ENCODE data around the gene MGMT. TPM values are rescaled to one million over a fixed set of nuclear protein-coding genes. Genes with fewer than 3 reads are reported as not detected.

MGMT gene
- 26.0 and 34.9 TPM in 2 replicates for total RNA-seq (ENCODE audit: low replicate concordance)

DNA sequence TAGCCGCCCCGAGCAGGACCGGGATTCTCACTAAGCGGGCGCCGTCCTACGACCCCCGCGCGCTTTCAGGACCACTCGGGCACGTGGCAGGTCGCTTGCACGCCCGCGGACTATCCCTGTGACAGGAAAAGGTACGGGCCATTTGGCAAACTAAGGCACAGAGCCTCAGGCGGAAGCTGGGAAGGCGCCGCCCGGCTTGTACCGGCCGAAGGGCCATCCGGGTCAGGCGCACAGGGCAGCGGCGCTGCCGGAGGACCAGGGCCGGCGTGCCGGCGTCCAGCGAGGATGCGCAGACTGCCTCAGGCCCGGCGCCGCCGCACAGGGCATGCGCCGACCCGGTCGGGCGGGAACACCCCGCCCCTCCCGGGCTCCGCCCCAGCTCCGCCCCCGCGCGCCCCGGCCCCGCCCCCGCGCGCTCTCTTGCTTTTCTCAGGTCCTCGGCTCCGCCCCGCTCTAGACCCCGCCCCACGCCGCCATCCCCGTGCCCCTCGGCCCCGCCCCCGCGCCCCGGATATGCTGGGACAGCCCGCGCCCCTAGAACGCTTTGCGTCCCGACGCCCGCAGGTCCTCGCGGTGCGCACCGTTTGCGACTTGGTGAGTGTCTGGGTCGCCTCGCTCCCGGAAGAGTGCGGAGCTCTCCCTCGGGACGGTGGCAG is at the start of gene MGMT:
TSS of gene MGMT (plus strand) at position 539 of the 656 bp plus-strand sequence.

All from smooth muscle cell of the coronary artery (primary cell).